Activated CD4-positive, alpha-beta T cell treated with anti-CD3 and anti-CD28 coated beads, Interleukin-2, Interleukin-6, amounts not matched to agents 100 ng/mL and 50 ng/mL, durations not matched to agents 16 hours and 8 hours (primary cell): ENCODE measurements around the gene ZNF488.

Experiments used
- DNase-seq: peaks from one replicate; pipeline ENCODE4 v3.0.0-alpha.2; 2020

ZNF488 gene

GRCh38 chr10:47365431-47366180, 18.5 kb downstream of the ZNF488 start:
- no peak for DNase-seq

- DNase-seq: no peak
Observed at GRCh38 chr10:47364911-47365310, 19.2 kb downstream of the ZNF488 start.

- DNase-seq: no peak
Observed at GRCh38 chr10:47364366-47364765, 19.7 kb downstream of the ZNF488 start.

- no peak for DNase-seq
Observed at GRCh38 chr10:47363781-47364180, 20.3 kb downstream of the ZNF488 start.

GRCh38 chr10:47362199-47362598, 21.9 kb downstream of the ZNF488 start:
- DNase-seq: no peak

- DNase-seq: peak; percentile 32
Observed at GRCh38 chr10:47361293-47361692, 22.8 kb downstream of the ZNF488 start.

GRCh38 chr10:47360419-47361040, 23.6 kb downstream of the ZNF488 start:
- DNase-seq: no peak

GRCh38 chr10:47359626-47360418, 24.3 kb downstream of the ZNF488 start:
- DNase-seq: no peak

GRCh38 chr10:47359101-47359500, 25.0 kb downstream of the ZNF488 start:
- DNase-seq: no peak

- no peak for DNase-seq
Observed at GRCh38 chr10:47358457-47358856, 25.6 kb downstream of the ZNF488 start.

GRCh38 chr10:47357911-47358310, 26.2 kb downstream of the ZNF488 start:
- no peak for DNase-seq

- DNase-seq: no peak
Observed at GRCh38 chr10:47357131-47357582, 26.9 kb downstream of the ZNF488 start.

- no peak for DNase-seq
Observed at GRCh38 chr10:47356708-47357107, 27.4 kb downstream of the ZNF488 start.

- no peak for DNase-seq
Observed at GRCh38 chr10:47354900-47355299, 29.2 kb downstream of the ZNF488 start.

- DNase-seq: no peak
Observed at GRCh38 chr10:47354165-47354564, 29.9 kb downstream of the ZNF488 start.

GRCh38 chr10:47353351-47353750, 30.7 kb downstream of the ZNF488 start:
- DNase-seq: no peak

- no peak for DNase-seq
Observed at GRCh38 chr10:47351899-47352815, 31.9 kb downstream of the ZNF488 start.

- DNase-seq: no peak
Observed at GRCh38 chr10:47350671-47351640, 33.1 kb downstream of the ZNF488 start.

GRCh38 chr10:47349941-47350371, 34.1 kb downstream of the ZNF488 start:
- DNase-seq: no peak

- no peak for DNase-seq
Observed at GRCh38 chr10:47349516-47349915, 34.6 kb downstream of the ZNF488 start.
